Measurements from ENCODE around the gene COL13A1. TPM values are rescaled to one million over a fixed set of nuclear protein-coding genes. Genes with fewer than 3 reads are reported as not detected.

The COL13A1 gene
- polyA plus RNA-seq, 1 of the 3 experiments (the other 2 are of a cell fraction), result 26.7 TPM

GRCh38 chr10:69955211-69955805 is 153.6 kb downstream of the COL13A1 start:
- no peak overlapping the region for H3K4me3 ChIP-seq (ENCODE audit: low read depth in 2 of 2, low read length in 1 of 2)
- ChIA-PET CTCF (interaction anchor here (1.6 to 6.8 kb wide), 3 partner anchors 11 to 40 kb away, joined by 4 to 85 read pairs (median 8); no protein-coding TSS in a partner anchor), POLR2A (no interaction called here)
- no peak overlapping the region for H3K4me2 ChIP-seq
- 84% methylated on average over 5 of the region's 10 CpGs for WGBS (ENCODE audit: low lambda C conversion rate)
- DNase-seq, result no peak
- H3K27me3 ChIP-seq (ENCODE audit: insufficient read depth), result no peaks in the 10 kb centered on the region
- no peaks in the 10 kb centered on the region for H4K20me1 ChIP-seq (ENCODE audit: insufficient read depth)
- TF ChIP-seq TEAD4 (IDR thresholded peaks at IDR 0.05; ENCODE audit: borderline replicate concordance, insufficient read depth), result no peak
- TF ChIP-seq NRF1 (IDR thresholded peaks at IDR 0.05; ENCODE audit: low read depth, low read length), result no peak
- TF ChIP-seq RXRA (IDR thresholded peaks at IDR 0.05; ENCODE audit: borderline replicate concordance, low read depth), result no peak
- TF ChIP-seq MEF2A (IDR thresholded peaks at IDR 0.05; ENCODE audit: borderline replicate concordance, low read depth), result no peak
- TF ChIP-seq, protein P1, sequence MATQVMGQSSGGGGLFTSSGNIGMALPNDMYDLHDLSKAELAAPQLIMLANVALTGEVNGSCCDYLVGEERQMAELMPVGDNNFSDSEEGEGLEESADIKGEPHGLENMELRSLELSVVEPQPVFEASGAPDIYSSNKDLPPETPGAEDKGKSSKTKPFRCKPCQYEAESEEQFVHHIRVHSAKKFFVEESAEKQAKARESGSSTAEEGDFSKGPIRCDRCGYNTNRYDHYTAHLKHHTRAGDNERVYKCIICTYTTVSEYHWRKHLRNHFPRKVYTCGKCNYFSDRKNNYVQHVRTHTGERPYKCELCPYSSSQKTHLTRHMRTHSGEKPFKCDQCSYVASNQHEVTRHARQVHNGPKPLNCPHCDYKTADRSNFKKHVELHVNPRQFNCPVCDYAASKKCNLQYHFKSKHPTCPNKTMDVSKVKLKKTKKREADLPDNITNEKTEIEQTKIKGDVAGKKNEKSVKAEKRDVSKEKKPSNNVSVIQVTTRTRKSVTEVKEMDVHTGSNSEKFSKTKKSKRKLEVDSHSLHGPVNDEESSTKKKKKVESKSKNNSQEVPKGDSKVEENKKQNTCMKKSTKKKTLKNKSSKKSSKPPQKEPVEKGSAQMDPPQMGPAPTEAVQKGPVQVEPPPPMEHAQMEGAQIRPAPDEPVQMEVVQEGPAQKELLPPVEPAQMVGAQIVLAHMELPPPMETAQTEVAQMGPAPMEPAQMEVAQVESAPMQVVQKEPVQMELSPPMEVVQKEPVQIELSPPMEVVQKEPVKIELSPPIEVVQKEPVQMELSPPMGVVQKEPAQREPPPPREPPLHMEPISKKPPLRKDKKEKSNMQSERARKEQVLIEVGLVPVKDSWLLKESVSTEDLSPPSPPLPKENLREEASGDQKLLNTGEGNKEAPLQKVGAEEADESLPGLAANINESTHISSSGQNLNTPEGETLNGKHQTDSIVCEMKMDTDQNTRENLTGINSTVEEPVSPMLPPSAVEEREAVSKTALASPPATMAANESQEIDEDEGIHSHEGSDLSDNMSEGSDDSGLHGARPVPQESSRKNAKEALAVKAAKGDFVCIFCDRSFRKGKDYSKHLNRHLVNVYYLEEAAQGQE (IDR thresholded peaks at IDR 0.05; ENCODE audit: low read depth, low read length), result no peak
- no peak for TF ChIP-seq SIN3A (IDR thresholded peaks at IDR 0.05; ENCODE audit: borderline replicate concordance, low read depth, low read length)
- no peak for TF ChIP-seq RFX5 (IDR thresholded peaks at IDR 0.05; ENCODE audit: low read length)
- no peak for TF ChIP-seq GABPA (IDR thresholded peaks at IDR 0.05; ENCODE audit: low read depth)
- TF ChIP-seq FOXM1 (IDR thresholded peaks at IDR 0.05; ENCODE audit: low read depth), result no peak
- no peak overlapping the region for H3K27ac ChIP-seq (ENCODE audit: low read depth in 2 of 2, low read length in 1 of 2)
- H3K9ac ChIP-seq, result no peak overlapping the region
- H3F3A ChIP-seq (replicated peaks; ENCODE audit: insufficient read depth), result no peaks in the 10 kb centered on the region
- H3K36me3 ChIP-seq (replicated peaks in 1 of 2; ENCODE audit: control insufficient read depth in 1 of 2, insufficient read depth in 2 of 2, low read length in 1 of 2), result no peaks in the 10 kb centered on the region
- H2AFZ ChIP-seq (ENCODE audit: low read depth), result no peak overlapping the region
- H3K4me1 ChIP-seq (ENCODE audit: control insufficient read depth in 1 of 2, insufficient read depth in 2 of 2, low read depth in 1 of 2, low read length in 1 of 2), result no peaks in the 10 kb centered on the region
- H3K9me3 ChIP-seq, result no peaks in the 10 kb centered on the region
- H3K79me2 ChIP-seq (ENCODE audit: insufficient read depth), result no peaks in the 10 kb centered on the region
- H3K9me2 ChIP-seq, result no peaks in the 10 kb centered on the region

DNA sequence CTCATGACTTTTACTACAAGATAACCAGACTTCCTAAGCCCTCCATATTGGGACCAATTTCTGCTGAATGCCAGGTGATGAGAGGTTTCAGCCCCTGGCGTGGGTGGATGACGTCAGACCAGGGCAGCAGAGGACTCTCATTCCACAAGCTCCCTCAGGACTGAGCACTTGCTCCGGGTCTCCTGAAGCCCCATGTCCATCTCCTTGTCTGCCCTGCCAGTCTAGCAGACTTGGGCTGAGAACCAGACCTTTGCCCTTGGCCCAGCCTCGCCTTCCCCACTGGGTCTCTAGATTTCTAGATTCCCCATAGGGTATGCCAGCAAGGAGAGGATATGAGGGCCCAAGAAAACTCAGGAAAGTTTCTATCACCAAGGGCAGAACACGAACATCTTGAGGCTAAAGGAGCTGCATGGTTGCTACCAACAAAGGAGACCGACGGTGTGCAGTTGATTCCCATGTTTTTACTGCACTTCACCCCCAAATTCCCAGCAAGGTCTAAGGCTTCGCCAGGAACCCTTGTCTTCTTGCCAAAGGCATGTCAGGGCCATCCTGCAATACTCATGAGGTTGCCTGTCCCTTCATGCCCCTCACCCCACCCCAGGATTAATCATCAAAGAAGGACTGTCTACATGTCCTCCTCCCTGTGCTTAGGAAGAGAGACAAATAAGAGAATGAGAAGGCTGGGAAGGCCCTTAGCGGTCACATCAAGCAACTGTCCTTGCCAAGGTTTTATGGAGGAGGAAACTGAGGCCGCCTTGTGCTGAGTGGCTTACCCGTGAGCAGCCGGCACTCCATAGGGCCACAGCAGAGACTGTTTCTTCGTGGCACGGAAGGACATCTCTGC is 154.4 kb downstream of the COL13A1 start:
- Histone ChIP-seq H3K79me2 (ENCODE audit: insufficient read depth) (no peaks in the 10 kb centered on the region), H3K9me2 (no peaks in the 10 kb centered on the region), H3K9ac (no peak overlapping the region), H3F3A (replicated peaks; ENCODE audit: insufficient read depth) (no peaks in the 10 kb centered on the region), H3K27ac (ENCODE audit: low read depth in 2 of 2, low read length in 1 of 2) (no peak overlapping the region), H3K27me3 (ENCODE audit: insufficient read depth) (no peaks in the 10 kb centered on the region), H2AFZ (ENCODE audit: low read depth) (no peak overlapping the region), H3K4me1 (ENCODE audit: control insufficient read depth in 1 of 2, insufficient read depth in 2 of 2, low read depth in 1 of 2, low read length in 1 of 2) (no peaks in the 10 kb centered on the region), H4K20me1 (ENCODE audit: insufficient read depth) (no peaks in the 10 kb centered on the region), H3K36me3 (replicated peaks in 1 of 2; ENCODE audit: control insufficient read depth in 1 of 2, insufficient read depth in 2 of 2, low read length in 1 of 2) (no peaks in the 10 kb centered on the region), H3K4me3 (ENCODE audit: low read depth in 2 of 2, low read length in 1 of 2) (no peak overlapping the region), H3K9me3 (no peaks in the 10 kb centered on the region), H3K4me2 (no peak overlapping the region)
- TF ChIP-seq RFX5 (IDR thresholded peaks at IDR 0.05; ENCODE audit: low read length) (no peak), FOSL2 (IDR thresholded peaks at IDR 0.05; ENCODE audit: borderline replicate concordance, low read depth) (no peak)
- ChIA-PET CTCF (interaction anchor here (2.4 to 6.8 kb wide), 3 partner anchors 10 to 41 kb away, joined by 23 to 85 read pairs (median 26); no protein-coding TSS in a partner anchor), POLR2A (no interaction called here)
- WGBS (ENCODE audit: low lambda C conversion rate), result 76% methylated on average over 9 of the region's 14 CpGs
- no peak for DNase-seq

All from SK-N-SH (cell line).